Measurements from ENCODE around the gene ACRV1. TPM values are rescaled to one million over a fixed set of nuclear protein-coding genes. Genes with fewer than 3 reads are reported as not detected.
A peak's percentile ranks its signal among the peaks of the same experiment; 100 is the strongest.
"Not testable (repeated sequence)": the region's sequence is repeated elsewhere in the genome, so short reads cannot be mapped to it uniquely, and the experiment has no call there.

The ACRV1 gene, protein sequence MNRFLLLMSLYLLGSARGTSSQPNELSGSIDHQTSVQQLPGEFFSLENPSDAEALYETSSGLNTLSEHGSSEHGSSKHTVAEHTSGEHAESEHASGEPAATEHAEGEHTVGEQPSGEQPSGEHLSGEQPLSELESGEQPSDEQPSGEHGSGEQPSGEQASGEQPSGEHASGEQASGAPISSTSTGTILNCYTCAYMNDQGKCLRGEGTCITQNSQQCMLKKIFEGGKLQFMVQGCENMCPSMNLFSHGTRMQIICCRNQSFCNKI
- 0.42 TPM for polyA plus RNA-seq (2012; ENCODE audit: insufficient read depth, insufficient read length)

DNA sequence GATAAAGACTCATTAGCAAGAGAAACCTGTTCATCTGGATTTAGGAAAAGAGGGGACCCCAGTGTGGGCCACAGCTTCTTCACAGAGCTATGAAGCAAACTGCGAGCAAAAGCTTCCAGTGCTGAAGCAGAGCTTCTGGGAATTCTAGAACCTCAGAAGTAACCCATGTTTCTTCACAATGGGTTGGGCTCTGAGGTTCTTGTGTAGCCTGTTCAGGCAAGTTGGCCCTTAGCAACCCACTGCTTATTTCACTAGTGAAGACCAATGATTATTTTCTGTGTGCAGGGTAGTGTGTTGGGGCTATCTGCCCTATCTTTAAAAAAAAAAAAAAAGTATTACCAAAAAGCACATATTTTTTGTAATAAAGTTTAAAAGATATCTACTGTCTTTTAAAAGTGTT is at the start of gene ACRV1:
ACRV1 (minus strand) TSS at position 101 of the 400 bp plus-strand sequence; CDS start at position 34, 67 bp downstream.
- DNase-seq (ENCODE audit: low read depth, low spot score), result no peak
- H3K4me3 ChIP-seq (ENCODE audit: low read length), result no peak within 1 kb of the TSS

DNA sequence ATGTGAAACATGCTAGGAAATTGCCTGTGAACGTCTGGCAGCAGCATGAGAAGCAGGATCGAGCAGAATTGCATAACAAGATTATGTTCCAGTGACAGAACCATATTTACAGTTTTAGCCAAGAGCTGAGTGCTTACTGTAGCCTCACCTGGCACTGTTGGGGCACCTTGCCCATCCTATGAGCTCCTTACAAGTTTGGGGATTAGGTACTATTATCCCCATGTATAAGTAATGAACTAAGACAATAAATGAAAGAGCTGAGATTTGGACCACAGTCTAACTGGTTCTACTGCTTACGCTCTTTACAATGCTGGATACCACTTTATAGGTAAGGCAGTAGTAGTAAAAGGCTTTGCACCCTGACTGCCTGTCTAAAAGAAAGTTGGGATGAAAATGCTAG is 48.3 kb upstream of the ACRV1 start:
- DNase-seq (ENCODE audit: low read depth, low spot score), result no peak

DNA sequence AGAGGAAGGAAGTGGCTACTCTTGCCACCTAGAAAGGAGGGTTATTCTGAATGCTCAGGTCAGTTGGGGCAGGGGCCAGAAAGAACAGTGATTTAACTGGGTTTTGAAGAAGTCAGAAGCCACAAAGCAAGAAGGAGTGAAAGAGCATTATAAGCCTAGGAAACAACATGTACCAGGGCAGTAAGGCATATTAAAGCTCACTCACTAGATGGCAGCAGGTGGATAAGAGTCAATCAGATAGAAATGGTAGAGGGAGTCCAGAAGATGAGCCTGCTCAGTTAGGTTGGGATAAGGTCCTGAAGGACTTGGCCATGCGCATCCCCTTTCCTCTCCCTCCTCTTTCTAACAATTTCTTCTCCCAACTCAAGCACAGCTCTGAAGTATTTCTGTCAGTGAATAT is 43.5 kb upstream of the ACRV1 start:
- DNase-seq (ENCODE audit: low read depth, low spot score), result peak; percentile 29
- H3K4me3 ChIP-seq (ENCODE audit: low read length), result no peak overlapping the region

More for the DNA sequence above, 48.3 kb upstream of the ACRV1 start:
- H3K4me3 ChIP-seq (ENCODE audit: low read length), result no peak overlapping the region

DNA sequence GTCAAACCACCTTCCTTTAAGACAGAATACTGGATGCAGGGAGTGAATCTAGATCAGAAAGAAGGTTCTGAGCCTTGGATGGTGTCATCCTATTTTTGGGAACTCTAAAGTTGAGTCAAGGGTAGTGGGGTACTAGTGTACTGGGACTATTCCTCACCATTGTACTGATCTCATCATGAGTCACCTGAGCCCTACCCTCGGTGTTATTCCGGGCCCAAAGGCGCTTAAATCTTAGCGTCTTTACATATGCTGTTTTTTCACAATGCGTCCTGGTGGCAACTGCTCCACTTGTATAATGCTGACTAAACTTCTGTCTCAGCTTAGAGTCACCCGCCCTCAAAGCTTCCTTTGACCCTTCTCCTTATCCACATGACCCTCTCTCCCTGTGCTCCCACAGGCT is 40.1 kb upstream of the ACRV1 start:
- no peak overlapping the region for H3K4me3 ChIP-seq (ENCODE audit: low read length)
- DNase-seq (ENCODE audit: low read depth, low spot score), result no peak

DNA sequence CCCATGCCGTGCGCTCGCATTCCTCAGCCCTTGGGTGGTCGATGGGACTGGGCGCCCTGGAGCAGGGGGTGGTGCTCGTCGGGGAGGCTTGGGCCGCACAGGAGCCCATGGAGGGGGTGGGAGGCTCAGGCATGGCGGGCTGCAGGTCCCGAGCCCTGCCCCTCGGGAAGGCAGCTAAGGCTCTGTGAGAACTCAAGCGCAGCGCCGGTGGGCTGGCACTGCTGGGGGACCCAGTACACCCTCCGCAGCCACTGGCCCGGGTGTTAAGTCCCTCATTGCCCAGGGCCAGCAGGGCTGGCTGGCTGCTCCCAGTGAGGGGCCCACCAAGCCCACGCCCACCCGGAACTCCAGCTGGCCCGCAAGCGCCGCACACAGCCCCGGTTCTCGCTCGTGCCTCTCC is 24.0 kb upstream of the ACRV1 start:
- not testable (repeated sequence) for DNase-seq (ENCODE audit: low read depth, low spot score); H3K4me3 ChIP-seq (ENCODE audit: low read length)

DNA sequence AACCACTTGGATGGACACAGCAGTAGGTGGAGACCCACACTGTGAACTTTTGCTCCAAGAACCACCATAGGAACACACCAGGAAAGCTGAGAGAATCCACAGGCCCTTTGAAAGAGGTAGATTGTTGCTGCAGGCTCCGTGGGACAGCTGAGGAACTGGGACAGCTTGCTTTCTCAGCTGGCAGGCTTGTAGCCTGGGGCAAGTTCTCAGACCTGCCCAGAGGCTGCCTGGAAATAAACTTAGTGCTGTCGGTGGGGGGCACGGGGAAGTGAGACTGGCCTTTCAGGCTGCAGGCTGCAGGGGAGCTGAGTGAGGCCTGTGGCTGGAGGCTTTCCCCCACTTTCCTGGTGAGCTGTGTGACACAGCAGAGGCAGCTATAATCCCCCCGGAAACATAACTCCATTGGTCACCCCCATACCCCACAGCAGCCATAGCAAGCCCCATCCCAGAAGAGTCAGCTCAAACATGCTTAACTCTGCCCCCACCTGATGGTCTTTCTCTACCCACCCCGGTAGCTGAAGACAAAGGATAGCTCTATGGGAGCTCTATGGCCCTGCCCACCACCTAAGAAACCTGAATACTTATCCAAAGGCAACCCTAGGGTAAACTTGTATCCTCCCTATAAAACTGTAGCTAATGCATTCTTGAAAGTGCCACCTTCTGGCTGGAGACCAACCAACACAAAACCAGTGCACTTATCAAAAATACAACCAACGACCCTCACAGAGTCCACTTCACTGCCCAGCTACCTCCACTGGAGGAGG is 21.4 kb upstream of the ACRV1 start:
- DNase-seq (ENCODE audit: low read depth, low spot score), result no peak
- no peak overlapping the region for H3K4me3 ChIP-seq (ENCODE audit: low read length)

DNA sequence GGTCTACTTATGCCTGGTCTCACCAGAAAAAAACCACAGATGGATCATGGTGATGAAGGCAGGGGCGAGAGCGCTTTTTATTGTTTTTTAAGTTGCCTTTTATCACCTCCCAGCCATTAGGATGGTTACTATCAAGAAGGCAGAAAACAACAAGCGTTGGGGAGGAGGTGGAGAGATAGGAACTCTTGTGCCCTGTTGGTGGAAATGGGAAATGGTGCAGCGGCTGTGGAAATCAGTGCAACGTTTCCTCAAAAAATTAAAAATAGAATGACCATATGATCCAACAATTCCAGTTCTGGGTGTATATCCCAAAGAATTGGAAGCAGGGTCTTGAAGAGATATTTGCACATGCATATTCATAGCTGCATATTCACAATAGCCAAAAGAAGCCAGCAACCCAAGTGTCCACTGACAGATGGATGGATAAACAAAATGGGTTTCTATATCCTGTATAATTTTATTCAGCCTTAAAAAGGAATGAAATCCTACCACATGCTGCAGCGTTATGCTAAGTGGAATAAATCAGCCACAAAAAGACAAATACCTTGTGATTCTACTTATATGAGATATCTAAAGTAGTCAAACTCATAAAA is 20.5 kb upstream of the ACRV1 start:
- DNase-seq (ENCODE audit: low read depth, low spot score), result no peak
- no peak overlapping the region for H3K4me3 ChIP-seq (ENCODE audit: low read length)

DNA sequence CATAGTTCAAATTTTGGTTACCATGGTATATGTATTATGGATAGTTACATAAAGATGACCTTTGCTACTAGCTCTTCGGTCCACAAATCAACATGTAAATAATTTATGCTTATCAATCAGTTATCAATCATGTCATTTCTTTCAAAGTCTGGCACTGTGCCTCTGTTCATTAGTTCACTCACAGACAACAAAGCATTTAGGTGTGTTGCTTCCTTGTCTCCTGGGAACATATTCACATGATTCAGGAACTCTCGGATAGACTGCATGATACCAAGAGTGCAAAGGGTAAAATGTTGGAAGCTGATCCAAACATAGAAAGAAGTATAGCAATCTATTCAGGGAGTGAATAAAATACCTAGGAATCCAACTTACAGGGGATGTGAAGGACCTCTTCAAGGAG is 14.3 kb upstream of the ACRV1 start:
- no peak for DNase-seq (ENCODE audit: low read depth, low spot score)
- no peak overlapping the region for H3K4me3 ChIP-seq (ENCODE audit: low read length)

DNA sequence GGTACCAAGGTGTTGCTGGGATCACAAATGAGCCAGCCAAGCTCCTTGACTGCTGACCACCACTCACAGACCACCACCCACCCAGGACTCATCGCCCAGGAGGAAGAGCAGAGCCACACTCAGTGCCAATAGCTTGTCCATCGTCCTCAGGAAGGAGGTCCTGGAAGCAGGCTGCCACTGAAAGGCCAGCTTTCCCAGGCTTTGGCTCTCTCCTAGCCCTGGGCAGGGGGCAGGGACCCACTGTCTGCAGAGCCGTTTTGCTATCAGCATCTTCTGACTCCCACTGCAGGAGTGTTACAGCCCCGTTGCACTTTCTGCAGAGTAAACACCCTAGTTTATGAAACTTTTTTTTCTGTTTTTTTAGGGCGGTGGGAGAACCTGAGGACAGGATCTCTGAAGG is 12.2 kb upstream of the ACRV1 start:
- no peak overlapping the region for H3K4me3 ChIP-seq (ENCODE audit: low read length)
- DNase-seq (ENCODE audit: low read depth, low spot score), result no peak

DNA sequence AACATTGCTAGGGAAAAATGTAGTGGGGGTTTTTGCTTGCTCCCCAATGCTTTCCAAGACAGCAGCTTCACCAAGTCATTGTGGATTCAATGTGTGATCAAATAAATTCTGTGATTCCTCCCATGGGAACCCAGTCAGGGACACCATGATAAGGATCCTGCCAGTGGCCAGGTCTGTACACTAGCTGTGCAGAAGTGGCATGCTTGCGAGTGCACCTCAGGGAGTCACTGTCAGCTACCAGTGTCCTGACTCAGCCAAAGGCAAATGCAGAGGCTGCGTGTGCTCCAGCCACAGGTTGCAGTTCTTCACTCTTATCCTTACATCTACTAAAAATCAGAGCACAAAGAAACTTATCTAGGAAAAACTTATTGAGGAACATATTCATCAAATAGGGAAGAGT is 9.4 kb upstream of the ACRV1 start:
- no peak for DNase-seq (ENCODE audit: low read depth, low spot score)
- no peak overlapping the region for H3K4me3 ChIP-seq (ENCODE audit: low read length)

DNA sequence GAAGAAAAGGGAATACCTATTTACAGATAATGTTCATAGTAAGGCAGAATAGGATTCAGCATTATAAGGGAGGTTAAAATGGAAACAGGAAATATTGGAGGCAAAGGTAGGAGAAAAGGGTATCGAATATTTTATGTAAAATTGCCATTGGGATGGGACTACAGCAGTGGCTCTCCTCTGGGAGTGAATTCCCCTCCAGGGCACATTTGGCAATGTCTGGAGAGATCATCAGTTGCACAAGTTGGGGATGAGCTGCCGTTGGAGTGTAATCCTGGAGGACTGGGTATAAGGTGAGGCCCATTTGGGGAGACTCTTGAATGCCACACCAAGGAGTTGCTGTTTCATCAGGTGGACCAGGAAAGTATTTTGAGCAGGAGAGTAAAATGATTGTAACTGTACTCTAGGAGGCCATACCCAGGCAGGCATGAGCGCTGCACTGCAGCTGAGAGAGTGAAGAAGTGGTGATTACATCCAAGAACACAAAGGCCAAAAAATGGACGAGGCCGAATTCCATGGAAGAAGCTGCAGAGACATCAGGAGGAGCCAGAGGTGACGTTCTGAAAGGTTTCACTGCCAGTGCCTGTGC is 8.7 kb upstream of the ACRV1 start:
- DNase-seq (ENCODE audit: low read depth, low spot score), result no peak
- H3K4me3 ChIP-seq (ENCODE audit: low read length), result no peak overlapping the region

DNA sequence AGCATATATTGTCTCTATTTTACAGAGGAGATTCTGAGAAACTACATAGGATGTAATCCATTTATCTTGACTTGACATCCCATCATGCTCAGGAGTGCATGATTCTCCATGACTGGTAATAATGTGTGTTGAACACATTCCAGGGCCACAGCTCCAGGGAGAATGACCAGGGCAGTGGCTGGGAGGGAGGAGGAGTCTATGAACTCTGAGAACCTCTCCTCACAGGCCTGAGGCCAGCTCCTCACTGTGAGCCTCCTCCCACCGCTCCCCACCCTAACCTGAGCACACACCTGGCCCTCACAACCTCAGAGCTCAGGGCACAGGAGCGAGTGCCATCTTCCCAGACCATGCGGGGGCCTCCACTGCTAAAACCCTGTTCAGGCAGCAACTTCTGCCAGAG is 8.0 kb upstream of the ACRV1 start:
- DNase-seq (ENCODE audit: low read depth, low spot score), result no peak
- no peak overlapping the region for H3K4me3 ChIP-seq (ENCODE audit: low read length)

DNA sequence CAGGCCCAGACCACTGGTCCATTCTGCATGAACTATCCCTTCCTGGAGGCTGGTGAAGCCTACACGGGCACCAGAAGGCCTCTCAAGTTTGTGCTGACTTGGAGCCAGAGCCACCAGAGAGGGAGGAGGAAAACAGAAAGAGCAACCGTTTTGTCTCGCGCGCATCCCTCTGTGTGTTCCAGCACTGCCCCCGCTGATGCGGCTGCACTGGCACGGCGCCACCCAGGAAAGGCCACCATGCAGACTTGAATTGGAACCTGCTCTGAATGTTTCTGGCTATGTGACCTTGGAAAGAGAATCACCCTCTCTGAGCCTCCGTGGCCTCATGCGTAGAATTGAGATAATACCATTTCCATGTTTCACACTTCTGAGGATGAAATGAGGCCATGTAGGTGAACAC is 7.4 kb upstream of the ACRV1 start:
- DNase-seq (ENCODE audit: low read depth, low spot score), result no peak
- no peak overlapping the region for H3K4me3 ChIP-seq (ENCODE audit: low read length)

DNA sequence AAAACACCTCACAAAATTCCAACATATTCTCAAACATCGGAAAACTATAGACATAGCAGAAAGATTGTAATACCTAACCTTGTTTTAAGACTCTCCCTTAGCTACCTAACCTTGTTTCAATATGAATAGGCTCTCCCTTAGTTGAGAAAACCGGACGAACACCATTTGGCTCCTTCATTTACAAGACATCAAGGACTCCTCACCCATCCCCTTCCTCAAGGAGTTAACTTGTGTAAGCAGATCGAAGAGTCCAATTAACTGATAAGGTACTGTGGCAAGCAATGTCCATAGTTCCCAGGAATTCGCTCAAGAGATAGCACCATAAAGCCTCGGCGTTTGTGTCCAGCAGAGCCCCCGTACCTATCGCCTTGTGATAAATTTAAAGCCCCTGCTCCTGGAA is 4.6 kb upstream of the ACRV1 start:
- no peak for DNase-seq (ENCODE audit: low read depth, low spot score)
- no peak overlapping the region for H3K4me3 ChIP-seq (ENCODE audit: low read length)

DNA sequence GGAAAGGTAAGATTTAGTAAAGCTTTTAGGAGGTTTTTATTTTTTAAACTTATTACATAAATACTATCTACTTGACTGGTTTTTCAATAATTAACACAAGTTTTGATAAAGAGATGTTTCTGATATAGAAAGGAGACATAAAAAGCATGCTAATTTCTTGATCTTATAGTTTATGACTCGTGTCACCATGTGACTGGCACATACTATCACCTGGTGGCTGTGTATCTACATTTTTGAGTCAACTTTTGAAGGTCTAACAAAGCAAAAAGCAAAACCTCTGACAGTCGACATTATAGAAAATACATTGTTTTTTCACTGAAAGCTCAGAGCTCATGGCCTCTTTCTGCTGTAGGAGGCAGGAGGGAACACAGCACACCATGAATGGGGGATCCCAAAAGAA is 810 bp downstream of the ACRV1 start:
- no peak overlapping the region for H3K4me3 ChIP-seq (ENCODE audit: low read length)
- no peak for DNase-seq (ENCODE audit: low read depth, low spot score)

DNA sequence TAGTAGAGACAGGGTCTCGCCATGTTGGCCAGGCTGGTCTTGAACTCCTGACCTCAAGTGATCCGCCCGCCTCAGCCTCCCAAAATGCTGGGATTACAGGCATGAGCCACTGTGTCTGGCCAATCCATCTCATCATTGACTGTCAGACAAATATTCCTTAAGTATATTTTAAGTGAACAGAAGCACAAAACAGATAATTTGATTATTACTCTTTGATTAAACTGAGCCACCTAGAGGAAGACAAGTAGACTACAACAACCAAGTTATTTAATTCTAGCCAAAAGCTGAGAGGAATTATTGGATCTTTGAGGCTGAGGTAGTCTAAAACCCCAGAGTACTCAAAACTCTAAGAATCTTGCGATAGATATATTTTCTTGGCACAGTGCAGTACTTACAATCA is 1.2 kb downstream of the ACRV1 start:
- no peak for DNase-seq (ENCODE audit: low read depth, low spot score)
- no peak overlapping the region for H3K4me3 ChIP-seq (ENCODE audit: low read length)

DNA sequence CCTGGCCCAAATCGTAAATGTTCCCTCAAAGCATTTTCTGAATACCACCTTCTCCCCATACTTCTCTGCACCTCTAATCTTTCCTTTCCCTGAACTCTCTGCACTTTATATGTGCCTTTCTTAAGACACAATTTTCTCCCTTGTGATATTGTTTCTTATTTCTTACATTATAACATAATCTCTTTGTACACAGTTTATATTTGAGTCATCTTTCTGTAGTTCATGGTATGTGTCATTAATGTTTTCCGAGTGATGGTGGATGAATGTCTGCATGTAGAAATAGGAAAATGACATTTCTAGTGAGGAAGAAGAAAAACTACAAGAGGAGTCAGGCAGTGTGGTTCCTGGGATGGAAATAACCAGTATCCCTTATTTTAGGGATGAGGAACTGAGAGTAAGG is 5.5 kb downstream of the ACRV1 start:
- no peak overlapping the region for H3K4me3 ChIP-seq (ENCODE audit: low read length)
- DNase-seq (ENCODE audit: low read depth, low spot score), result no peak

DNA sequence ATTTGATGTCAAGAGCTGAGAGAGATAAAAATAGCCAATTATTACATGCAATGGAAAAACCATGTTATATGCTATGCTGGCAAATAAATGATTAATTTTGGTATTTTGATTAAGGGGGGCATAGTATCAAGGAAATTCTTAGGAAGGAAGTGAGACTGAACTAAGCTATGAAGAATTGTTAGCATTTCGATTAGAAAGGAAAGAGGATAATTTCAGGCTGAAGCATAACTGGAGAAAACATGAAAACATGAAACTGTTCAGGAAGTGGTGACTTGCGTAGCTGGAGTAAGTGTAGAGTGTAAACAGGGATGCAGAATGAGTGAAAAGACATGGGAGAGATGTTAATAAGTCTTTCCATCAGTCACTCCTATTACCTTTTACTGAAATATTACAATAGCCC is 6.4 kb downstream of the ACRV1 start:
- no peak overlapping the region for H3K4me3 ChIP-seq (ENCODE audit: low read length)
- no peak for DNase-seq (ENCODE audit: low read depth, low spot score)

DNA sequence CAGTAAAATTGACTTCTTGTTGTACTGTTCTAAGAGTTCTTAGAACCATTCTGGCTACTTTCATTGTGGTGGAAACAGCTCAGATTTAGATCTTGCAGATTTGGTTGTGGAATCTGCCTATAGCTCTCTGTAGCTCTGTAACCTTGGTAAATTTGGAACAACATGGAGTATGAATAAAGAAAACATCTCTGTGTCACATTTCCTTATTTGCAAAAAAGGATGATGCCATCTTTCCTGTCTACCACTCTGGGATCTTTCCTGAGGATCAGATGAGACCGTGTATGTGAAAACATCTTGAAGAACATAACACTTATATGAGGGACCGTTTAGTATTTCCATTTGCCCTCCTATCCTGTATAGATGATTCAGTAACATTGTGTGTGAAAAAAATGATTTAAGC is 9.1 kb downstream of the ACRV1 start:
- no peak for DNase-seq (ENCODE audit: low read depth, low spot score)
- H3K4me3 ChIP-seq (ENCODE audit: low read length), result no peak overlapping the region

DNA sequence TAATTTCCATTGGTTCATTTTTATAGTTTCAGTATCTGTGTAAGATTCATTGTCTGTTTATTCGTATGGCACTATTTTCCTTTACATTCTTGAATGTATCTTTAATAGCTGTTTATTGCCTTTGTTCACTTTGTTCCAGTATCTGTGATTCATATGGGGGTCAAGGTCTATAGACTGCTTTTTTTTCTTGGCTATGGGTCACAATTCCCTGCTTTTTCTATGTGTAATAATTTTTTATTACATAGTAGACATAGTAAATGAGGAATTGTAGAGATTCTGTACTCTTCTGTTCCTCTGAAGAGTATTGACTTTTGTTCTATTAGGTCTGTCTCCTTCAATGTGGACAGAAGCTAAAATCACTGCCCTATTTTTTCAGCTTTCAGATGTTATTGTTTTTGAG is 10.5 kb downstream of the ACRV1 start:
- no peak overlapping the region for H3K4me3 ChIP-seq (ENCODE audit: low read length)
- DNase-seq (ENCODE audit: low read depth, low spot score), result no peak

Measured in Jurkat, Clone E6-1 (cell line).